Keratinocyte (primary cell): ENCODE results near the gene SMAD3.

Experiments
- CTCF ChIP-seq, 3 experiments: IDR thresholded peaks in 1 of 3; conservative IDR thresholded peaks in 1 of 3; optimal IDR thresholded peaks in 1 of 3; 2 replicates in 2 of 3; 3 replicates in 1 of 3; pipeline versions ENCODE3 to v1.5.1; 2011; ENCODE audit warnings: low read length in 3 of 3, mild to moderate bottlenecking in 3 of 3, moderate library complexity in 2 of 3, control low read depth in 1 of 3, inconsistent platforms in 1 of 3; ENCODE audit not compliant: insufficient read depth in 2 of 3; ENCODE audit errors: extremely low read depth in 1 of 3
- EZH2 ChIP-seq: IDR thresholded peaks from one replicate; pipeline ENCODE4 v1.6.1; 2012; ENCODE audit warnings: inconsistent platforms, mild to moderate bottlenecking, low read length, moderate library complexity

DNA sequence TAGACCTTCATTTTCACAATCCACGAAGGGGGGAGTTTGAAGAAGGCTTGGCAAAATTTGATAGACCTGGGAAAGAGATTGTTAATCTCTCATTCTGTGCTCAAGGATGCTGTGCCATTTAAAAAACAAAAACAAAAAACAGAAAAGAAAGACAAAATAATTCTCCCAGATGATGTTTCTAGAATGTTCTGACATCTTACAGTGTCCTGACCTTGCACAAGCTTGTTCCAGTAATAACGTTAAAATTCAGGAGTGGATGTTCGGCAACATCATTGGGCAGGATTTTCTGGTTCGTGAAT lies 79.9 kb downstream of the SMAD3 start:
- TF ChIP-seq CTCF (optimal IDR thresholded peaks at IDR 0.05 in 1 of 3, IDR thresholded peaks at IDR 0.05 in 1 of 3, conservative IDR thresholded peaks at IDR 0.05 in 1 of 3; ENCODE audit: extremely low read depth in 1 of 3, insufficient read depth in 2 of 3, low read length in 3 of 3), result no peak
- TF ChIP-seq EZH2, result no peak
